Osteocyte (in vitro differentiated cells): ENCODE measurements around the gene MMGT1. TPM values are rescaled to one million over a fixed set of nuclear protein-coding genes. Genes with fewer than 3 reads are reported as not detected.
A peak's percentile ranks its signal among the peaks of the same experiment; 100 is the strongest.

ENCODE experiments used
- DNase-seq: peaks from one replicate; pipeline ENCODE4 v3.0.0; 2021; ENCODE audit warnings: mixed read lengths; ENCODE audit not compliant: unreplicated experiment; ENCODE audit errors: extremely low spot score
- H3K27ac Mint-ChIP-seq: one replicate; pipeline ENCODE4 v1.8.0; 2021; ENCODE audit warnings: mild to moderate bottlenecking, mixed read lengths; ENCODE audit not compliant: unreplicated experiment
- H3K27me3 Mint-ChIP-seq: one replicate; pipeline ENCODE4 v1.8.0; 2021; ENCODE audit warnings: mixed read lengths; ENCODE audit not compliant: unreplicated experiment
- H3K36me3 Mint-ChIP-seq: one replicate; pipeline ENCODE4 v1.8.0; 2021; ENCODE audit warnings: mixed read lengths; ENCODE audit not compliant: unreplicated experiment
- H3K4me1 Mint-ChIP-seq: one replicate; pipeline ENCODE4 v1.8.0; 2021; ENCODE audit warnings: mixed read lengths; ENCODE audit not compliant: unreplicated experiment
- H3K4me3 Mint-ChIP-seq: one replicate; pipeline ENCODE4 v1.8.0; 2021; ENCODE audit warnings: mild to moderate bottlenecking, moderate library complexity, mixed read lengths; ENCODE audit not compliant: unreplicated experiment
- H3K9me3 Mint-ChIP-seq: one replicate; pipeline ENCODE4 v1.8.0; 2021; ENCODE audit warnings: mixed read lengths; ENCODE audit not compliant: unreplicated experiment
- CTCF ChIP-seq: fragments of 200-600 bp; sonication (generic); IDR thresholded peaks from 2 replicates; pipeline ENCODE4 v1.5.0; 2021; ENCODE audit warnings: antibody characterized with exemption, mild to moderate bottlenecking, moderate library complexity
- total RNA-seq: library from RNA; stranded (reverse); gene quantifications from 2 replicates; pipeline ENCODE4 v1.2.1, GENCODE V29; 2021

The MMGT1 gene
- total RNA-seq, 1 donor from 2014 or later: 32.4 TPM

- peaks cover 19% of the 10 kb centered on the region for H3K4me1 Mint-ChIP-seq
- no peak for DNase-seq
- no peak overlapping the region for H3K27ac Mint-ChIP-seq
- H3K9me3 Mint-ChIP-seq: no peaks in the 10 kb centered on the region
- no peaks in the 10 kb centered on the region for H3K36me3 Mint-ChIP-seq
- H3K27me3 Mint-ChIP-seq: no peaks in the 10 kb centered on the region
- no peak for TF ChIP-seq CTCF
- no peak overlapping the region for H3K4me3 Mint-ChIP-seq
Measured at GRCh38 chrX:135975421-135975820, 1.6 kb upstream of the MMGT1 start.

GRCh38 chrX:135974279-135974856 lies 580 bp upstream of the MMGT1 start:
- Mint-ChIP-seq H3K4me3 (peak overlapping the region; percentile 18), H3K4me1 (peaks cover 20% of the 10 kb centered on the region), H3K36me3 (no peaks in the 10 kb centered on the region), H3K27me3 (no peaks in the 10 kb centered on the region), H3K9me3 (no peaks in the 10 kb centered on the region), H3K27ac (no peak overlapping the region)
- no peak for TF ChIP-seq CTCF
- DNase-seq: no peak

- no peaks in the 10 kb centered on the region for H3K9me3 Mint-ChIP-seq
- H3K27me3 Mint-ChIP-seq: no peaks in the 10 kb centered on the region
- no peak for DNase-seq
- H3K4me1 Mint-ChIP-seq: peaks cover 20% of the 10 kb centered on the region
- H3K27ac Mint-ChIP-seq: peak overlapping the region; percentile 100
- H3K36me3 Mint-ChIP-seq: no peaks in the 10 kb centered on the region
- H3K4me3 Mint-ChIP-seq: peak overlapping the region; percentile 91
- no peak for TF ChIP-seq CTCF
Measured at GRCh38 chrX:135973025-135973547, 702 bp downstream of the MMGT1 start.

DNA sequence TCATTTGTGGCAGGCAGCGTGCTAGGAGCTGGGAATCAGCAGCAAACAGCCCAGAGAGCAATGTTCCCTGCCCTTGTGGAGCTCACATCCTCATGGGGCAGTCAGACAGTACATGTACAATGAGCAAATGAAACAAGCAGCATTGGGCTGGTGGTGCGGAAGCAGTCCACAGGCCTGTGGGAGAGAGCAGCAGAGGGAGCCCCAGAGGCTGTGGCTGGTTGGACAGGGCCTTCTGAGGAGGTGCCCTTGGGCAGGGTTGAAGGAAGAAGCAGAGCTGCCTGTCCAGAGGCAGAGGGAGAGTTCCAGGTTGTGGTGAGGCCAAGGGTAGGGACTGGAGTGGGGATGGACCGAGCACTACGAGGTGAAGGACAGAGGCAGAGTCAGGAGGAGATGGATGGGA lies 22.5 kb downstream of the MMGT1 start:
- Mint-ChIP-seq H3K27ac (no peak overlapping the region), H3K36me3 (peaks cover 3% of the 10 kb centered on the region), H3K4me1 (no peaks in the 10 kb centered on the region), H3K27me3 (no peaks in the 10 kb centered on the region), H3K4me3 (no peak overlapping the region), H3K9me3 (no peaks in the 10 kb centered on the region)
- TF ChIP-seq CTCF: no peak
- no peak for DNase-seq

GRCh38 chrX:135944486-135944885 lies 29.3 kb downstream of the MMGT1 start:
- Mint-ChIP-seq H3K9me3 (peaks cover 13% of the 10 kb centered on the region), H3K4me1 (no peaks in the 10 kb centered on the region), H3K36me3 (peaks cover 7% of the 10 kb centered on the region), H3K4me3 (no peak overlapping the region), H3K27ac (no peak overlapping the region), H3K27me3 (no peaks in the 10 kb centered on the region)
- no peak for TF ChIP-seq CTCF
- no peak for DNase-seq
